Suprapubic skin (tissue), 4 donors: ENCODE data around the gene SAMD14. TPM values are rescaled to one million over a fixed set of nuclear protein-coding genes. Genes with fewer than 3 reads are reported as not detected.

Experiments
- DNase-seq, 2 donors: peaks; one replicate each; pipeline ENCODE4 v3.0.0-alpha.2; 2019; ENCODE audit warnings: low spot score in 2 of 2
- H3K27ac ChIP-seq: fragments of 200-600 bp; sonication (generic); one replicate; pipeline ENCODE4 v1.5.1; 2019
- H3K27me3 ChIP-seq: fragments of 200-600 bp; sonication (generic); one replicate; pipeline ENCODE4 v1.5.1; 2019
- H3K36me3 ChIP-seq: fragments of 200-600 bp; sonication (generic); one replicate; pipeline ENCODE4 v1.5.1; 2019
- H3K4me1 ChIP-seq: fragments of 200-600 bp; sonication (generic); one replicate; pipeline ENCODE4 v1.5.1; 2019
- H3K4me3 ChIP-seq: fragments of 200-600 bp; sonication (generic); one replicate; pipeline ENCODE4 v1.5.1; 2019; ENCODE audit warnings: mild to moderate bottlenecking
- H3K9me3 ChIP-seq: fragments of 200-600 bp; sonication (generic); one replicate; pipeline ENCODE4 v1.5.1; 2019
- CTCF ChIP-seq, 2 donors: fragments of 200-600 bp in 1 of 2; fragments of 450-650 bp in 1 of 2; sonication (generic) in 1 of 2; IDR thresholded peaks; one replicate each; pipeline ENCODE4 v1.5.1; 2016 to 2019; ENCODE audit warnings: antibody characterized with exemption in 2 of 2, mild to moderate bottlenecking in 1 of 2, moderate library complexity in 1 of 2
- EP300 ChIP-seq: sonication (generic); formaldehyde crosslinking; IDR thresholded peaks from one replicate; pipeline ENCODE4 v1.6.1; 2017; ENCODE audit warnings: antibody characterized with exemption
- POLR2A ChIP-seq, 2 donors: fragments of 450-650 bp; IDR thresholded peaks; one replicate each; pipeline ENCODE4 v1.6.1; 2017; ENCODE audit warnings: antibody characterized with exemption in 2 of 2, mild to moderate bottlenecking in 2 of 2, moderate library complexity in 2 of 2
- POLR2AphosphoS5 ChIP-seq, 3 donors: sonication (generic); formaldehyde crosslinking; IDR thresholded peaks; one replicate each; pipeline ENCODE4 v1.6.1; 2017; ENCODE audit warnings: antibody characterized with exemption in 3 of 3
- WGBS: methylation state at CpG from one replicate; pipeline ENCODE4 v1.1.5; 2018; 5-methylcytosine and 5-hydroxymethylcytosine counted together
- total RNA-seq, 4 donors: library from RNA; depleted of rRNA; stranded (reverse); fragments of >200 nt; gene quantifications; one replicate each; pipeline ENCODE4 v1.1.0, GENCODE V29; 2016

Gene SAMD14
- total RNA-seq, 4 donors from 2014 or later: 0.68 TPM; not detected in 3

GRCh38 chr17:50076591-50077235 lies 53.2 kb downstream of the SAMD14 start:
- no peaks in the 10 kb centered on the region for H3K9me3 ChIP-seq
- 70% methylated on average over 17 of the region's 39 CpGs for WGBS
- H3K27ac ChIP-seq: no peak overlapping the region
- H3K36me3 ChIP-seq: peaks cover 64% of the 10 kb centered on the region
- TF ChIP-seq EP300 (no peak), POLR2A (IDR thresholded peaks at IDR 0.05) (no peak)
- no peaks in the 10 kb centered on the region for H3K27me3 ChIP-seq
- no peak overlapping the region for H3K4me3 ChIP-seq
- no peak for DNase-seq
- H3K4me1 ChIP-seq: peaks cover 19% of the 10 kb centered on the region

- WGBS: 82% methylated on average over 11 of the region's 16 CpGs
- Histone ChIP-seq H3K27me3 (no peaks in the 10 kb centered on the region), H3K4me1 (peaks cover 19% of the 10 kb centered on the region), H3K36me3 (peaks cover 65% of the 10 kb centered on the region), H3K4me3 (no peak overlapping the region), H3K27ac (no peak overlapping the region), H3K9me3 (no peaks in the 10 kb centered on the region)
- no peak for DNase-seq
- TF ChIP-seq POLR2AphosphoS5 (IDR thresholded peaks at IDR 0.05): no peak
- no peak for TF ChIP-seq CTCF (IDR thresholded peaks at IDR 0.05)
- no peak for TF ChIP-seq POLR2A (IDR thresholded peaks at IDR 0.05)
- TF ChIP-seq EP300: no peak
Observed at GRCh38 chr17:50076221-50076590, 53.8 kb downstream of the SAMD14 start.

- Histone ChIP-seq H3K9me3 (no peaks in the 10 kb centered on the region), H3K4me1 (peaks cover 17% of the 10 kb centered on the region), H3K27ac (no peak overlapping the region), H3K36me3 (peaks cover 68% of the 10 kb centered on the region), H3K4me3 (no peak overlapping the region), H3K27me3 (no peaks in the 10 kb centered on the region)
- TF ChIP-seq POLR2A (IDR thresholded peaks at IDR 0.05) (no peak), CTCF (IDR thresholded peaks at IDR 0.05) (no peak), EP300 (no peak), POLR2AphosphoS5 (IDR thresholded peaks at IDR 0.05) (no peak)
- 95% methylated on average over 16 of the region's 16 CpGs for WGBS
- DNase-seq: no peak
Observed at GRCh38 chr17:50075446-50076032, 54.4 kb downstream of the SAMD14 start.

- TF ChIP-seq CTCF (IDR thresholded peaks at IDR 0.05) (no peak), EP300 (no peak), POLR2AphosphoS5 (IDR thresholded peaks at IDR 0.05) (no peak), POLR2A (IDR thresholded peaks at IDR 0.05) (no peak)
- Histone ChIP-seq H3K27ac (no peak overlapping the region), H3K27me3 (no peaks in the 10 kb centered on the region), H3K4me3 (no peak overlapping the region), H3K36me3 (peaks cover 75% of the 10 kb centered on the region), H3K9me3 (no peaks in the 10 kb centered on the region), H3K4me1 (peaks cover 4% of the 10 kb centered on the region)
- WGBS: 97% methylated on average over 6 of the region's 6 CpGs
- DNase-seq: no peak
Observed at GRCh38 chr17:50074227-50074626, 55.7 kb downstream of the SAMD14 start.

- Histone ChIP-seq H3K36me3 (peaks cover 64% of the 10 kb centered on the region), H3K9me3 (no peaks in the 10 kb centered on the region), H3K4me1 (no peaks in the 10 kb centered on the region), H3K4me3 (no peak overlapping the region), H3K27me3 (no peaks in the 10 kb centered on the region), H3K27ac (no peak overlapping the region)
- DNase-seq: no peak
- WGBS: 71% methylated on average over 1 of the region's 1 CpG
- TF ChIP-seq POLR2A (IDR thresholded peaks at IDR 0.05) (no peak), POLR2AphosphoS5 (IDR thresholded peaks at IDR 0.05) (no peak), EP300 (no peak), CTCF (IDR thresholded peaks at IDR 0.05) (no peak)
Observed at GRCh38 chr17:50072925-50073324, 57.0 kb downstream of the SAMD14 start.
